ENCODE data around the gene VIPR1.

VIPR1 gene, protein sequence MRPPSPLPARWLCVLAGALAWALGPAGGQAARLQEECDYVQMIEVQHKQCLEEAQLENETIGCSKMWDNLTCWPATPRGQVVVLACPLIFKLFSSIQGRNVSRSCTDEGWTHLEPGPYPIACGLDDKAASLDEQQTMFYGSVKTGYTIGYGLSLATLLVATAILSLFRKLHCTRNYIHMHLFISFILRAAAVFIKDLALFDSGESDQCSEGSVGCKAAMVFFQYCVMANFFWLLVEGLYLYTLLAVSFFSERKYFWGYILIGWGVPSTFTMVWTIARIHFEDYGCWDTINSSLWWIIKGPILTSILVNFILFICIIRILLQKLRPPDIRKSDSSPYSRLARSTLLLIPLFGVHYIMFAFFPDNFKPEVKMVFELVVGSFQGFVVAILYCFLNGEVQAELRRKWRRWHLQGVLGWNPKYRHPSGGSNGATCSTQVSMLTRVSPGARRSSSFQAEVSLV

DNA sequence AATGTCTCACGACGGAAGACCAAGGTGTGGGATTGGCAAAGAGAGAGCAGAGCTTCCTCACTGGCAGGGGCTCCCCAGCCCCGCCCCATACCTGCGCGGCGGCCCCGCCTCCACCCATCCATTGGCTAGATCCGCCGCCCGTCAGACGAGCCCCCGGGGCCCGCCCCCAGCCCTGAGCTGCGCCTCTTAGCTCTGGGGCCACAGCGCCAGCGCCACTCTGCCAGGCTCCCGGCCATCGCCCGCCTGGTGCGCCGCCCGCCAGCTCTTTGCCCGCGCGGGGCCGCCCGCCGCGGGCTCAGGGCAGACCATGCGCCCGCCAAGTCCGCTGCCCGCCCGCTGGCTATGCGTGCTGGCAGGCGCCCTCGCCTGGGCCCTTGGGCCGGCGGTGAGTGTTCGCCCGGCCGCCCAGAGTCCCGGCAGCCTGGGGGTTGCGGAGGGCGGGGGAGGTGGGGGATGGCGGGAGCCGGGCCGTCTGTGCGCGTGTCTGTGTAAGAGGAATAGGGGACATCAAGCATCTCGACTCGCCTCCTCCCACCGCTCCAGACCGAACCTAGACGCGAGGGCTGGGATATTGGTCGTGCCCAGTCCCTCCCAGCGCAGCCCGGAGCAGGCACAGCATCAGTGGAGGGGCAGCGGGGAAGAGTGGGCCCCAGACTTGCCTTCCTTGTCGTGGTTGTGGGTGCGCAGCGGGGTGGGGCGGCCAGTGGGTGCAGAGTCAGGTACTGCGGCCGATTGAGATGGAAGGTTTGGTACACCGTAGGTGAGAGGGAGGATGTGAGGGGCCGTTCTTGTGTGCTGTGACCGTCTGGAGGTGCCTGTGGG, at the start of gene VIPR1:
Gene VIPR1, plus strand, starts transcription at position 215 of the 822 bp plus-strand sequence. Its CDS starts 93 bp downstream, at position 308.
- peak; percentile 73 to 76 for DNase-seq

DNA sequence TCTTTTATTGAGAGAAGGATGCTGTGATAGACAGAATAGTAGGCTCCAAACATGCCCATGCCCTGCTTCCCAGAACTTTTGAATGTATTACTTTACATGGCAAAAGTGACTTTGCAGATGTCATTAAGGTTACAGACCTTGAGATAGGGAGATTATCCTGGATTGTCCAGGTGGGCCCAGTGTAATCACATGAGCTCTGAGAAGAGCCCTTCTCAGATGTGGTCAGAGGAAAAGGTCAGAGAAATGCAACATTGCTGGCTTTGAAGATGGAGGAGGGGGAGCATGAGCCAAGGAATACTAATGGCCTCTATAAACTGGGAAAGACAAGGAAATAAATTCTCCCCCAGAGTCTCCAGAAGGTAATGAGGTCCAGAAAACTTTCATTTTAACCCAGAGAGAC, 46.2 kb upstream of the VIPR1 start:
- DNase-seq: no peak

DNA sequence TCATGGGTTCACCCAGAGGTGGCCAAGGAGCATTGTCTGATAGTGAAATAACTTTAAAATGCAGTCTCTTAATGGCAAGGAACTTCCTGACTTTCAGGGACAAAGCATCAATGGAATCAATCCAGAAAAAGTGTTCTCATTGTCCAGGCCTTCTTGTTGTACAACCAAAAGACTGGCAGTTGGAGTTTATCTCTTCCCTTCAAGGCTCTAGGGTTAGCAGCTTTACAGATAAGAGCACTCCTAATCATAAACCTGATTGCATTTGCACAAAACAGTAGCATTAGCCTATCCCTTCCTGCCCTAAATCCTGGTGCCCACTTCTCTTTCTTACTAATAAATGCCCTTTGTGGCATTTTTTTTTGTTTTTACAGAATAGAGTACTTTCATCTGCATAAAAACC, 43.3 kb upstream of the VIPR1 start:
- no peak for DNase-seq

DNA sequence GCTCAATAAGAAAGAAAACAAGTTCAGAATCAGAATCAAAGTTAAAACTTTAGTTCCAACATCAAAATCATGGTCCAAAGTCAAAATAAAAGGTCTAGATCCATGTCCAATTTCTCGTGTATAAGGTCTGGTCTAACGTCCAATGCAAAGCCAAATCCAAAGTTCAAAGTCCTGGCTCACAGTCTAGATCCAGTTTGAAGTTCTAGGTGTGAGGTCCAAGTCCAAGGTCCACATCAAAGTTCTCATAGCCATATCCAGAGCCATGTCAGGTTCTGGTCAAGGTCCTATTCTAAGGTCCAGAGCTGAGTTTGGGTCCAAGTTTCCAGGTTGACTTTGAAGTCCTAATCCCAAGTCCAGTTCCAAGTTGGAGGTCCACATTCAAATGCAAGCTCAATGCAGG, 40.7 kb upstream of the VIPR1 start:
- no peak for DNase-seq

GRCh38 chr3:42463093-42463492, 39.4 kb upstream of the VIPR1 start:
- no peak for DNase-seq

DNA sequence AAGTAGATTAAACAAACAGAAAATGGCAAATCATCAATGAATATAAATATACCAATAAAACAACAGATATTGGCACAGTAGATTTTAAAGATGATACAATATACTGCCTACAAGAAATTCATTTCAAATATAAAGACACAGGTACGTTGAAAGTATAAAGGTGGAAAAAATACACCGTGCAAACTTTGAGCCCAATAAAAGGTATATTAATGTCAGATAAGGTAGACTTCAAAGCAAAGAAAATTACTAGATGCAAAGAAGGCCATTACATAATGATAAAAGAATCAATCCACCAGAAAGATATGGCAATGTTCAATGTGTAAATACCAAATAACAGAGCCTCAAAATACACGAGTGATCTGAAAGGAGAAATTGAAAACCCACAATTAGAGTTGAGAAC, 34.3 kb upstream of the VIPR1 start:
- no peak for DNase-seq

- no peak for DNase-seq
These were observed 29.9 kb upstream of the VIPR1 start for GRCh38 chr3:42472555-42472954.

- DNase-seq: no peak
These were observed 29.1 kb upstream of the VIPR1 start for GRCh38 chr3:42473083-42473932.

- DNase-seq: no peak
These were observed 26.0 kb upstream of the VIPR1 start for GRCh38 chr3:42476225-42477125.

DNA sequence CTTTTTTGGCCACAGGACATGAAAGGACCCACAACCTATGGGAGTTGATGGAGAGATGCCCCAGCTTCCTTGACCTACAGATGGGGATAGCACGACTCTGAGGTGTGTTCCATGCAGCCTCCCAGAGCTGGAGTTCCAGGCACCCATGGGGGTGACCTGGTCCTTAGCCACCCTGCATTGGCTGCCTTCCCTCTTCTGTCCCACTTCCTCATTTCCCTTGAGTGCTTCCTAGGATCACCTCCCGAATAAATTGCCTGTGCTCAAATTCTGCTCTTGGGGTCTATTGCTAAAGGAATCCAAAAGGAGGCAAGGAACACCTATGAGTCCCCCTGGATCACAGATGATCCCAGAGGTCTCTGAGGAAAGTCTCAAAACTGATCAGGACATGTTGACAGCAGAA, 24.7 kb upstream of the VIPR1 start:
- no peak for DNase-seq

DNA sequence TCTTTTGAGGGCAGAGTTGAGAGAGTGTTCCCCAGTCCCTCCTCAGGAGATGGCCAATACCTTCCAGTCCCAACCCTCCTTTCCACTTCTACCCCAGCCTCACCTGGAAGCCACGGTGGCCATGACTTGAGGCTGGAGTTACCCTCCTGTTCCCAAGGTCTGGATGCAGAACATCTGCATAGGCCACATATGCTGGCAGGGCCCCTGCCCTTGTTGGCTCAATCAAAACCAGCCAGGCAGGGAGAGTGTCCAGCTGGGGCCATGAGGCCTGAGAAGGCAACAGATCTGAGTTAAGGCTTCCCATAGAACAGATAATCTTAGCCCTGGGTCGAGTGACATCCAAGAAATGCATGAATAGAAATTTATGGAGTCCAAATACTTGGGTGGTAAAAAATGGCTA, 23.6 kb upstream of the VIPR1 start:
- DNase-seq: no peak

DNA sequence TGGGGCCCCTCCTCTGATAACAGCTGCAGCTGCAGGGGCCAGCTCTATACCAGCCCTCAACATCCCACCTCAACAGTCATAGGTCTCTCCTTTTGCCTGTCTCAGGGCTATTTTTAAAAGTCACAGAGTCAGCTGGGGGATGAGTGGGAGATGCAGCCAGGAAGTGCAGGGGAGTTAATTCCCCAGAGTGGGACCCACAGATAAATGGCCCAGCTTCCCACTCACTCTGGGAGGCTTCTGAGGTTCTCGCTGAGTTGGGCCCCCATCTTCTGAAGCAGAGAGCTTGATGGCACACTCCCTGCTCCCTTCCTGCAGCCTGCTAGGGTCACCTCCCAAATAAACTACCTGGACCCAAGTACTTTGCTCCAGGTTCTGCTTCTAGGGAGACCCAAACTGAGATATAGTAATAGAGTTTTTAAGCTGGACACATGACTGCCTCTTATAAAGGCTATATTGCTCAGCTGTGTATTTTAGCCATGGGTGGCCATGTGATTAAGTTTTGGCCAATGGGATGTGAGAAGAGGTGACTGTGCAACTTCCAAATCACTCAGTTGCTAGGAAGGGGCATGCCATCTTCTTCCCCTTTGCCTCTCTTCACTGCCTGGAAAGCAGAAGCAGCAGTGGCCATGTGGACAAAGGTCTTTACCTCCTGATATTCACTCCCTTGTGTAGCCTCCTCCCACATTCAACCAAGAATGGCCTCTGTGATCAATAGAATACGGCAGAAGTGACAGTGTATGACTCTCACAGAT, 15.5 kb upstream of the VIPR1 start:
- no peak for DNase-seq

- DNase-seq: no peak
These were observed 13.8 kb upstream of the VIPR1 start for GRCh38 chr3:42488687-42489086.

- no peak for DNase-seq
These were observed 13.1 kb upstream of the VIPR1 start for GRCh38 chr3:42489116-42489936.

DNA sequence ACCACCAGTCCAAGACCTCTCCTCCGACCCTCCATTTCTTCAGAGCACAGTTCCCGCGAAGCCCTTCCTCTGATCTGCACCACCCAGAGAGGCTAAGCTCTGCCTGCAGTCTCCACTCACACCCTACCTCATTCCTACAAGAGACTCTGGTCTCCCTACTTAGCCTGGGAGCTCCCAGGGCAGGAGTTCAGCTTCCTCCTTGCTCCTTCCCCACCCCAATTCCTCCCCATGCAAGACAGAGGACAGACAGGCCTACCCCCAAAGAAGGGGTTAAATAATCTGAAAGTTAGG, 12.6 kb upstream of the VIPR1 start:
- no peak for DNase-seq

GRCh38 chr3:42490243-42490642, 12.2 kb upstream of the VIPR1 start:
- DNase-seq: no peak

DNA sequence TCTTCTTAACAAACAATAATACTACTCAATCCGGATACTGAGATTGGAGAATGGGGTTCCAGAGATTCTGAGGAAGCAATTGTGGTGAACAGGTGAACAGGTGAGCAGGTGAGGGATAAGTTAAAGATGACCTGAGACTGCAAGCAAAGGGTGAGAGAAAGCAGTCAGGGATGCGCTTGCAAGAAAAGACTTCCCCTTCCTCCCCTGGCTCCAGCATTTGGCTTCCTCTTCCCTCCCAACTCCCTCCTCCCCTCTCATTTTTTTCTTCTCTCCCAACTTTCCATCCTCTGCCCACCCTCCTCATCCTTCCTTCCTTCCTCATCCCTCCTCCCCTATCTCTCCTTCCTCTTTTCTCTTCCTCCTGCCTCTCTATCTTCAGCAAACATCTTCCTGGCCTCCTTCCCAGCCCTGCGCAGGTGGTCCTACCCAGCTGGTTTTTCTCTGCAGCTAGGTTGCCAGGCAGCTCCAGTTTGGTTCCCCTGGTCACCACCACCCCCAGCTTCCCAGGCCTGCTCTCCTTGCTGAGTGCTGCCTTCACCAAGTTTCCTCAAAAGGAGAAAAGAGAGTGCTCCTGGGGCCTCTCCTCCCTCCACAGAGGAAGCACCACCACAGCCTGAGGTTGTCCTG, 10.4 kb upstream of the VIPR1 start:
- no peak for DNase-seq

- DNase-seq: no peak
These were observed 9.8 kb upstream of the VIPR1 start for GRCh38 chr3:42492508-42493080.

DNA sequence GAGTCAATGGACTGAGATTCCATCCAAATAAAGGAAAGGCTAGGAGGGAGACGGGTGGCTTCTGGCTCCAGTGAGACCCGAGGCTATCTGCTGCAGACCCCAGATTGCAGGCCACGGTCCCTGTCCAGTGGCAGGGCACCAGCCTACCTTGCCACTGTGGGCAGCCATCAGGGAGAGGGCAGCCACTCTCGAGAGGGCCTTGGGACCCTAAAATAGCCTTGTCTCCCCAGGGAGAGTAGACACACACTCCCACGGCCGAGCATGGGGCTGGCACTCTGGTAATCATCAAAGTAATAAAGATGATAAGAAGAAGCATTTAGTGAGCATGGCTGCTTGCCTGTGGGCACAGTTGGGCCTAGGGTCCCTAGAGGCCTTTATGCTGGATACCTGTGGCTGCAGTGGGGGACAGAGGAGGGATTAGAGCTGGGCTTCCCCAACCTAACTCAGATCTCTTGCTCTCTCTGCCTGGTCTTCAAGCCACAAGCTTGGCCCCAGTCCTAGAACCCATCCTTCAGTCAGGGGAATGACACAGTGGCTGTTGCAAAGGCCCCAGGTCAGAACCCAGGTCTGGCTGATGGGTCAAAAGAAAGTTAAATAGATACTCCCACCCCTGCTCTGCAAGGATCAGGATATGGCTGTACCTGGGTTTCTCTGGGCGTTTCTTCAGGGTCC, 9.2 kb upstream of the VIPR1 start:
- no peak for DNase-seq

All from hippocampal formation (tissue), 2 donors.